Measurements from ENCODE around the gene UQCRC1.

UQCRC1 gene

DNA sequence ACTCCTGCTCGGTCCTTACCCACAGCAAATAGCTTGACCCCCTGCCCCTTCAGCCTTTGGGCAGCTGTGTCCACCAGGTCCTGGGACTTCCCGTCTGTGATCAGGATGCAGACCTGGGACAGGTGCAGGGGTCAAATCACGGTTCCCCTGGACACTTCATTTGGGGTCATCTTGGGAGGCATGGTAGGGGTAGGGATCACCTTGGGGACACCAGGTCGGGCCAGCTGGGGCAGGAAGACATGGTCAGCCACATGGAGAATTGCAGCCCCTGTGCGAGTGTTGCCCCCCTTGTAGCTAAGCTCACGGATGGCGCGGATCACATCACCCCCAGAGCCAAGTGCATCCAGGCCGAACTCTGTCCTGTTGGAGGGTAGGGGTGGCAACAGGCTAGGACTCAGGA lies 16.1 kb downstream of the UQCRC1 start:
- DNase-seq, result no peak
- no peaks in the 10 kb centered on the region for H4K20me1 ChIP-seq (ENCODE audit: insufficient read depth, low read length)

DNA sequence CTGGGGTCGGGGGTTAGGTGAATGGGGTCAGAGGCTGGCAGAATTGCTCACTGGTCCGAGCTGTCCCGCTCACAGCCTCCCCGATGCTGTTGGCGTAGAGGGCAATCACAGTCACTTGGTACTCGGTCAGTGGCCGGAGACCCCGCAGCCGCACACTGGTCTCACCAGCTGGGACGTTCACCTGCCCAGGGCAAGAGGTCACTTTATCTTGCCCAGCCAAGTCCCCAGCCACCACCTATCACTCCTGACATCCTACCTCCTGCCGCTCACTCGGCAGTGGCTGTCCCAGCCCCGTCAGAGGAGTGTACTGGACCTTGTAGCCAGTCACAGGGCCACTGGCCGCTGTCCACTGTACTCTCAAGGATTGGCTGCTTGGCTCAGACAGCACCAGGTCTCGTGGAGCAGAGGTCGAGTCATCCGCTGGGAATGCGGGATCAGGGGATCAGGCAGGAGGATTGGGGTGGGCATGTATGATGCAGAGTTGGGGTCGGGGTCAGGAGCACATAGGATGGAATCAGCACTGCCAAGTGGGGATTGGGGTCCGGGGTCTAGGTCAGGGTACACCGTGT lies 16.8 kb downstream of the UQCRC1 start:
- H3K79me2 ChIP-seq (ENCODE audit: low read length), result no peaks in the 10 kb centered on the region
- no peak overlapping the region for H3K27ac ChIP-seq (ENCODE audit: low read length)
- no peaks in the 10 kb centered on the region for H3K9me2 ChIP-seq (replicated peaks; ENCODE audit: insufficient read depth, low read length)
- TF ChIP-seq EZH2phosphoT487 (IDR thresholded peaks at IDR 0.05; ENCODE audit: low read length) (no peak), EZH2 (optimal IDR thresholded peaks at IDR 0.05; ENCODE audit: low read depth, low read length) (no peak)
- TF ChIP-seq, protein P1, sequence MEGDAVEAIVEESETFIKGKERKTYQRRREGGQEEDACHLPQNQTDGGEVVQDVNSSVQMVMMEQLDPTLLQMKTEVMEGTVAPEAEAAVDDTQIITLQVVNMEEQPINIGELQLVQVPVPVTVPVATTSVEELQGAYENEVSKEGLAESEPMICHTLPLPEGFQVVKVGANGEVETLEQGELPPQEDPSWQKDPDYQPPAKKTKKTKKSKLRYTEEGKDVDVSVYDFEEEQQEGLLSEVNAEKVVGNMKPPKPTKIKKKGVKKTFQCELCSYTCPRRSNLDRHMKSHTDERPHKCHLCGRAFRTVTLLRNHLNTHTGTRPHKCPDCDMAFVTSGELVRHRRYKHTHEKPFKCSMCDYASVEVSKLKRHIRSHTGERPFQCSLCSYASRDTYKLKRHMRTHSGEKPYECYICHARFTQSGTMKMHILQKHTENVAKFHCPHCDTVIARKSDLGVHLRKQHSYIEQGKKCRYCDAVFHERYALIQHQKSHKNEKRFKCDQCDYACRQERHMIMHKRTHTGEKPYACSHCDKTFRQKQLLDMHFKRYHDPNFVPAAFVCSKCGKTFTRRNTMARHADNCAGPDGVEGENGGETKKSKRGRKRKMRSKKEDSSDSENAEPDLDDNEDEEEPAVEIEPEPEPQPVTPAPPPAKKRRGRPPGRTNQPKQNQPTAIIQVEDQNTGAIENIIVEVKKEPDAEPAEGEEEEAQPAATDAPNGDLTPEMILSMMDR (IDR thresholded peaks at IDR 0.05; ENCODE audit: low read length), result no peak
- H3K4me3 ChIP-seq (ENCODE audit: low read length), result no peak overlapping the region
- no peak for DNase-seq
- no peaks in the 10 kb centered on the region for H3K4me1 ChIP-seq (ENCODE audit: low read length)
- no peak overlapping the region for H3K9ac ChIP-seq (ENCODE audit: low read length)
- no peaks in the 10 kb centered on the region for H3K36me3 ChIP-seq (replicated peaks; ENCODE audit: insufficient read depth, low read length)
- no peak overlapping the region for H3K4me2 ChIP-seq (ENCODE audit: low read depth, low read length)
- H3K27me3 ChIP-seq (replicated peaks; ENCODE audit: insufficient read depth, low read length), result peaks cover 67% of the 10 kb centered on the region
- H3K9me3 ChIP-seq (replicated peaks; ENCODE audit: insufficient read depth, low read length), result no peaks in the 10 kb centered on the region
- H4K20me1 ChIP-seq (ENCODE audit: insufficient read depth, low read length), result no peaks in the 10 kb centered on the region
- no peaks in the 10 kb centered on the region for H3F3A ChIP-seq (ENCODE audit: insufficient read depth, low read length)
- no peak overlapping the region for H2AFZ ChIP-seq (ENCODE audit: low read length)

More for the DNA sequence above, 16.1 kb downstream of the UQCRC1 start:
- no peaks in the 10 kb centered on the region for H3F3A ChIP-seq (ENCODE audit: insufficient read depth, low read length)
- no peak overlapping the region for H3K4me2 ChIP-seq (ENCODE audit: low read depth, low read length)
- H3K79me2 ChIP-seq (ENCODE audit: low read length), result no peaks in the 10 kb centered on the region
- peaks cover 62% of the 10 kb centered on the region for H3K27me3 ChIP-seq (replicated peaks; ENCODE audit: insufficient read depth, low read length)
- TF ChIP-seq, protein P1 (IDR thresholded peaks at IDR 0.05; ENCODE audit: low read length), result no peak
- TF ChIP-seq EZH2phosphoT487 (IDR thresholded peaks at IDR 0.05; ENCODE audit: low read length) (no peak), EZH2 (optimal IDR thresholded peaks at IDR 0.05; ENCODE audit: low read depth, low read length) (no peak)
- H3K36me3 ChIP-seq (replicated peaks; ENCODE audit: insufficient read depth, low read length), result no peaks in the 10 kb centered on the region
- H3K4me1 ChIP-seq (ENCODE audit: low read length), result no peaks in the 10 kb centered on the region
- no peaks in the 10 kb centered on the region for H3K9me3 ChIP-seq (replicated peaks; ENCODE audit: insufficient read depth, low read length)
- H3K4me3 ChIP-seq (ENCODE audit: low read length), result no peak overlapping the region
- H3K9ac ChIP-seq (ENCODE audit: low read length), result no peak overlapping the region
- H2AFZ ChIP-seq (ENCODE audit: low read length), result no peak overlapping the region
- no peaks in the 10 kb centered on the region for H3K9me2 ChIP-seq (replicated peaks; ENCODE audit: insufficient read depth, low read length)
- no peak overlapping the region for H3K27ac ChIP-seq (ENCODE audit: low read length)

DNA sequence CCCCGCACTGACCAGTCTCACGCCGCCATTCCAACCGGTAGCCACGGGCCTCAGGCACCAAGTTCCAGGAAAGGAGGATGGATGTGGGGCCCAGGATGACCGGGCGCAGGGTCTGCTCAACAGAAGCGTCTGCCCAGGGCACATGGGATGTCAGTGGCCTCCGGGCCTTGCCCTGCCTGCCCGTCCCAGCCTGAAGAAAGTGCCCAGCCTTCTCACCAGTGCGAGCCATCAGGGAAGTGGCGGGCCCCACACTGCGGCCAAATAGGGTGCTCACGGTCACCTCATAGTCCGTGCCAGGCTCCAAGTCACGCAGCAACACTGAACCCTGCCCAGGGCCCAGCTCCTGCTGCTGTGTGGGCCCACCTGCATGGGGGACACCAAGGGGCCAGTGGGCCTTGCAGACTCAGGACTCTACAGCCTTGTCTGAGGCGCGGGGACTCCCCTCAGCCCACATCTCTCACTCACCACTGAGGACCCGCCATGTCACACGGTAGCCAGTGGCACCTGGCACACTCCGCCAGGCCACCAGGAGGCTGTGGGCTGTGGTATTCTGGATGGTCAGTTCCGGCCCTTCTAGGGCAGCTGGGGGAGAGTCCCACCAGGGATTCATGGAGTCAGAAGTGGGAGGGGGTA lies 17.4 kb downstream of the UQCRC1 start:
- Histone ChIP-seq H3K79me2 (ENCODE audit: low read length) (no peaks in the 10 kb centered on the region), H3K4me3 (ENCODE audit: low read length) (no peak overlapping the region), H3K9ac (ENCODE audit: low read length) (no peak overlapping the region), H3K4me2 (ENCODE audit: low read depth, low read length) (no peak overlapping the region), H3K27ac (ENCODE audit: low read length) (no peak overlapping the region), H3K9me3 (replicated peaks; ENCODE audit: insufficient read depth, low read length) (no peaks in the 10 kb centered on the region), H3F3A (ENCODE audit: insufficient read depth, low read length) (no peaks in the 10 kb centered on the region), H4K20me1 (ENCODE audit: insufficient read depth, low read length) (no peaks in the 10 kb centered on the region), H3K4me1 (ENCODE audit: low read length) (no peaks in the 10 kb centered on the region), H3K27me3 (replicated peaks; ENCODE audit: insufficient read depth, low read length) (peaks cover 73% of the 10 kb centered on the region), H2AFZ (ENCODE audit: low read length) (no peak overlapping the region), H3K9me2 (replicated peaks; ENCODE audit: insufficient read depth, low read length) (no peaks in the 10 kb centered on the region), H3K36me3 (replicated peaks; ENCODE audit: insufficient read depth, low read length) (no peaks in the 10 kb centered on the region)
- TF ChIP-seq, protein P1 (IDR thresholded peaks at IDR 0.05; ENCODE audit: low read length), result no peak
- TF ChIP-seq EZH2phosphoT487 (IDR thresholded peaks at IDR 0.05; ENCODE audit: low read length), result no peak
- no peak for DNase-seq
